SK-N-MC (cell line): ENCODE measurements around the gene CD248.

ENCODE experiments used
- EZH2 ChIP-seq: fragments of 200-600 bp; sonication (generic); IDR thresholded peaks from one replicate; pipeline ENCODE4 v1.6.1; 2017; ENCODE audit warnings: antibody characterized with exemption
- POLR2AphosphoS5 ChIP-seq: IDR thresholded peaks from 2 replicates; pipeline ENCODE4 v1.6.1; 2012; ENCODE audit warnings: mild to moderate bottlenecking, low read depth, low read length, borderline replicate concordance

GRCh38 chr11:66365711-66366619 lies 49.1 kb upstream of the CD248 start:
- TF ChIP-seq EZH2 (no peak), POLR2AphosphoS5 (peak; percentile 53; the same call in 1 of the 2 replicates)
